Nephron progenitor cell (in vitro differentiated cells): ENCODE data around the gene SLC6A19.

Experiments
- DNase-seq: peaks from one replicate; pipeline ENCODE4 v3.0.0; 2021
- H3K27ac Mint-ChIP-seq: 2 replicates; pipeline ENCODE4 v1.8.0; 2021; ENCODE audit warnings: mild to moderate bottlenecking, moderate library complexity, mixed read lengths
- H3K27me3 Mint-ChIP-seq: 2 replicates; pipeline ENCODE4 v1.8.0; 2021; ENCODE audit warnings: mild to moderate bottlenecking, low read depth, mixed read lengths; ENCODE audit not compliant: poor library complexity
- H3K36me3 Mint-ChIP-seq: 2 replicates; pipeline ENCODE4 v1.8.0; 2021; ENCODE audit warnings: low read depth, mixed read lengths
- H3K4me1 Mint-ChIP-seq: 2 replicates; pipeline ENCODE4 v1.8.0; 2021; ENCODE audit warnings: mixed read lengths
- H3K4me3 Mint-ChIP-seq: 2 replicates; pipeline ENCODE4 v1.8.0; 2021; ENCODE audit warnings: mild to moderate bottlenecking, moderate library complexity, mixed read lengths
- H3K9me3 Mint-ChIP-seq: 2 replicates; pipeline ENCODE4 v1.8.0; 2021; ENCODE audit warnings: mild to moderate bottlenecking, moderate library complexity, mixed read lengths
- CTCF ChIP-seq: fragments of 200-600 bp; sonication (generic); IDR thresholded peaks from 2 replicates; pipeline ENCODE4 v1.5.0; 2021; ENCODE audit warnings: antibody characterized with exemption

Gene SLC6A19

GRCh38 chr5:1173485-1174070, 27.8 kb upstream of the SLC6A19 start:
- Mint-ChIP-seq H3K9me3 (no peaks in the 10 kb centered on the region), H3K4me3 (no peak overlapping the region), H3K4me1 (peaks cover 12% of the 10 kb centered on the region), H3K36me3 (no peaks in the 10 kb centered on the region), H3K27me3 (peaks cover 20% of the 10 kb centered on the region), H3K27ac (no peak overlapping the region)
- TF ChIP-seq CTCF, result no peak
- DNase-seq, result no peak

GRCh38 chr5:1174122-1174936, 27.1 kb upstream of the SLC6A19 start:
- peak; percentile 55 for TF ChIP-seq CTCF
- Mint-ChIP-seq H3K9me3 (no peaks in the 10 kb centered on the region), H3K27ac (no peak overlapping the region), H3K27me3 (peaks cover 16% of the 10 kb centered on the region), H3K36me3 (no peaks in the 10 kb centered on the region), H3K4me1 (peaks cover 16% of the 10 kb centered on the region), H3K4me3 (no peak overlapping the region)
- peak; percentile 73 for DNase-seq

- no peaks in the 10 kb centered on the region for H3K36me3 Mint-ChIP-seq
- no peak for DNase-seq
- peaks cover 16% of the 10 kb centered on the region for H3K27me3 Mint-ChIP-seq
- no peak overlapping the region for H3K27ac Mint-ChIP-seq
- H3K9me3 Mint-ChIP-seq, result no peaks in the 10 kb centered on the region
- peaks cover 21% of the 10 kb centered on the region for H3K4me1 Mint-ChIP-seq
- TF ChIP-seq CTCF, result no peak
- H3K4me3 Mint-ChIP-seq, result no peak overlapping the region
Measured at GRCh38 chr5:1175015-1175414, 26.4 kb upstream of the SLC6A19 start.

- no peak overlapping the region for H3K4me3 Mint-ChIP-seq
- no peaks in the 10 kb centered on the region for H3K36me3 Mint-ChIP-seq
Measured at GRCh38 chr5:1175801-1176472, 25.5 kb upstream of the SLC6A19 start.

More at GRCh38 chr5:1175801-1176472, 25.5 kb upstream of the SLC6A19 start:
- peaks cover 23% of the 10 kb centered on the region for H3K4me1 Mint-ChIP-seq
- H3K27me3 Mint-ChIP-seq, result peaks cover 14% of the 10 kb centered on the region
- no peak for TF ChIP-seq CTCF
- H3K9me3 Mint-ChIP-seq, result no peaks in the 10 kb centered on the region
- no peak overlapping the region for H3K27ac Mint-ChIP-seq
- DNase-seq, result no peak
